ENCODE data around the gene KCTD15. TPM values are rescaled to one million over a fixed set of nuclear protein-coding genes. Genes with fewer than 3 reads are reported as not detected.

KCTD15 gene
- total and polyA plus RNA-seq, 9 donors, result 12.6 to 45.7 (median 29.5) TPM

GRCh38 chr19:33810821-33811220 lies 14.2 kb downstream of the KCTD15 start:
- Histone ChIP-seq H3K4me1 (ENCODE audit: insufficient read depth) (peaks cover 3% of the 10 kb centered on the region), H3K4me3 (no peak overlapping the region), H3K9me3 (no peaks in the 10 kb centered on the region), H3K36me3 (no peaks in the 10 kb centered on the region), H3K27ac (no peak overlapping the region), H3K27me3 (no peaks in the 10 kb centered on the region)
- intact Hi-C loops (cut with DNase I), result no loop called here
- TF ChIP-seq CTCF (IDR thresholded peaks at IDR 0.05), result no peak
- no peak for TF ChIP-seq EP300 (IDR thresholded peaks at IDR 0.05)
- no peak for TF ChIP-seq POLR2A (IDR thresholded peaks at IDR 0.05)
- no peak for DNase-seq
- 87 to 93% (median 89%) methylated on average over 11 of the region's 11 CpGs for WGBS, 3 donors

GRCh38 chr19:33811246-33811645 lies 14.6 kb downstream of the KCTD15 start:
- H3K4me1 ChIP-seq (ENCODE audit: insufficient read depth), result peaks cover 3% of the 10 kb centered on the region
- H3K9me3 ChIP-seq, result no peaks in the 10 kb centered on the region
- intact Hi-C loops (cut with DNase I), result no loop called here
- no peaks in the 10 kb centered on the region for H3K27me3 ChIP-seq
- 93 to 95% (median 94%) methylated on average over 41 of the region's 41 CpGs for WGBS, 3 donors
- no peak overlapping the region for H3K4me3 ChIP-seq
- TF ChIP-seq POLR2A (IDR thresholded peaks at IDR 0.05), result no peak
- no peak for TF ChIP-seq EP300 (IDR thresholded peaks at IDR 0.05)
- no peak for TF ChIP-seq CTCF (IDR thresholded peaks at IDR 0.05)
- no peak for DNase-seq
- no peak overlapping the region for H3K27ac ChIP-seq
- no peaks in the 10 kb centered on the region for H3K36me3 ChIP-seq

GRCh38 chr19:33811736-33812387 lies 15.2 kb downstream of the KCTD15 start:
- Histone ChIP-seq H3K4me1 (ENCODE audit: insufficient read depth) (peaks cover 3% of the 10 kb centered on the region), H3K36me3 (no peaks in the 10 kb centered on the region), H3K27ac (no peak overlapping the region), H3K9me3 (no peaks in the 10 kb centered on the region), H3K27me3 (no peaks in the 10 kb centered on the region), H3K4me3 (no peak overlapping the region)
- 73 to 78% (median 75%) methylated on average over 14 of the region's 14 CpGs for WGBS, 3 donors
- TF ChIP-seq EP300 (IDR thresholded peaks at IDR 0.05) (no peak), POLR2A (IDR thresholded peaks at IDR 0.05) (no peak), CTCF (IDR thresholded peaks at IDR 0.05) (no peak)
- DNase-seq, result no peak
- intact Hi-C loops (cut with DNase I), result no loop called here

GRCh38 chr19:33812388-33813330 lies 16.0 kb downstream of the KCTD15 start:
- peaks cover 3% of the 10 kb centered on the region for H3K4me1 ChIP-seq (ENCODE audit: insufficient read depth)
- H3K9me3 ChIP-seq, result no peaks in the 10 kb centered on the region
- intact Hi-C loops (cut with DNase I), result no loop called here
- no peaks in the 10 kb centered on the region for H3K27me3 ChIP-seq
- H3K27ac ChIP-seq, result no peak overlapping the region
- H3K4me3 ChIP-seq, result no peak overlapping the region
- DNase-seq, result no peak
- no peaks in the 10 kb centered on the region for H3K36me3 ChIP-seq
- WGBS, 3 donors, result 74 to 82% (median 80%) methylated on average over 27 to 28 of the region's 28 CpGs
- TF ChIP-seq POLR2A (IDR thresholded peaks at IDR 0.05) (no peak), EP300 (IDR thresholded peaks at IDR 0.05) (no peak)
